NCI-H2171 treated with DMSO at 0.1 percent for 48 hours (cell line): ENCODE measurements around the gene SGSH.

Experiments used
- DNase-seq: peaks from one replicate; lab custom pipeline; 2025; lab: John Stamatoyannopoulos, UW

The SGSH gene

GRCh38 chr17:80220054-80220735 is at the start of gene SGSH, which contains the start of gene SLC26A11:
Gene SGSH (minus strand): TSS chr17:80220333. CDS start chr17:80220313, 20 bp downstream.
Gene SLC26A11 (plus strand): TSS chr17:80220427. CDS start chr17:80221561, 1,134 bp downstream.
- DNase-seq = peak; percentile 65

DNA sequence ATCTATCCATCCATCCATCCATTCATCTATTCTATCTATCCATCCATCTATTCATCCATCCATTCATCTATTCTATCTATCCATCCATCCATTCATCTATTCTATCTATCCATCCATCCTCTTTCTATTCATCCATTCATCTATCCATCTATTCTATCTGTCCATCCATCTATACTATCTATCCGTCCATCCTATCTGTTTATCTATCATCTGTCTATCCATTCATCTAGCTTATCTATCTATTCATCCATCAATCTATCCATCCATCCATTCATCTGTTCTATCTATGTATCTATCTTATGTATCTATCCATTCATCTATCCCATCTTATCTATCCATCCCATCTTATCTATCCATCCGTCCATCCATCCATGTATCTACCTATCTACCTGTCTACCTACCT is 49.3 kb upstream of the SGSH start:
- DNase-seq = no peak

DNA sequence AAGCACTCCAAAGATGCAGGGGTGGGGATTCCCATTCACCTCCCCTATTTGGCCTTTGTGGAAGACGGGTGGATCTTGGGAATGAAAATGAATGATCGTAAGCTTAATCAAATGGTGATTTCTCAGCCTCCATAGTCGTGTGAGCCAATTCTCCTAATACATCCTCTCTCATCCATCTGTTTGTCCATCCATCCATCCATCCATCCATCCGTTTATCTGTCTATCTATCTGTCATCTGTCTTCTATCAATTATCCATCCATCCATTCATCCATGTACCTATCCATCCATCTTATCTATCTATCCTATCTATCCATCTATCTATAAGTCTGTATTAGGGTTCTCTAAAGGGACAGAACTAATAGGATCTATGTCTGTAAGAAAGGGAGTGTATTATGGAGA is 48.3 kb upstream of the SGSH start:
- DNase-seq = no peak

DNA sequence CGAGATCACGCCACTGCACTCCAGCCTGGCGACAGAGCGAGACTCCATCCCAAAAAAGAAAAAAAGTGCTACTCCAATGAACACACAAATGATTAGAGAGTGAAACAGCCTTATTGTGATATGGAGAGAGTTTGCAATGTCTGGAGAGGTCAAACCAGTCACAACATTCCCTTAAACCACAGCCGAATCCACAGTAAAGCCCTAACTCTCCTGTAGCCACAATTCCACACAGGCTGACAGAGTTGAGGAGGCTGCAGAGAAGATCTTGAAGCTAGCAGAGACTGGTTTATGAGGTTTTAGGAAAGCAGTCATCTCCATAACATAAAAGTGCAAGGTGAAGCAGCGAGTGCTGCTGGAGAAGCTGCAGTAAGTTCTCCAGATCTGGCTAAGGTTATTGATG is 47.3 kb upstream of the SGSH start:
- DNase-seq = no peak

DNA sequence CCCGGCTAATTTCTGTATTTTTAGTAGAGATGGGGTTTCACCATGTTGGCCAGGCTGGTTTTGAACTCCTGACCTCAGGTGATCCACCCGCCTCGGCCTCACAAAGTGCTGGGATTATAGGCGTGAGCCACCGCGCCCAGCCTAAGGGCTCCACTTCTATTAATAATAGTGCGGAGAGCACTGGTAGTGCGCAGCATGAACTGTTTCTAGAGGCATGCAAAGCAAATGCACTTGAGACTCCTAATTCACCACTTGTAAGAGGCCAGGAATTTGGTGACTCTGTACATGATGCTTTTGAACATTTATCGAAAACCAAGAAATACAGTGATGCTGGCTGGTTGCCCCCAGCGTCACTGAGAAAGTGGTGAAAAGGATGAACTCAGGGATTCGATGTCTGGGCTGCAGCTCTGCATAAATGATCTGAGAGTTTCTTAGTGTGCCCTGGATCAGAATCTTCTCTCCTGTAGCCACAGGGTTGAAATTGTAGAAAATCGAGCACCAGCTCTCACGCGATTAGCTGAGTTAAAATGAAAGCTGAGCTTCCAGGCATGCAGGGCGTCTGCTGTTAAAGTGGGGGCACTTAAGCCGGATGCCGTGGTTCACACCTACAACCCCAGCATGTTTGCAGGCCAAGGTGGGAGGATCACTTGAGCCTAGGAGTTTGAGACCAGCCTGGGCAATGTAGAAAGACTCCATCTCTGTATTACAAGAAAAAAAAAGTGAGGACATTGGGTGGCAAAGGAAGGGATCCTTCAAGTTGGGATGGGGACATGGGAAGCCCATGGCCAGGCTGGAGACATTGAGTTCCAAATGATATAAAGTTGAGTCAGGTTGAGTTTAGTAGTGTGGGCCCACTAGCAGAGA is 45.3 kb upstream of the SGSH start:
- DNase-seq = no peak

DNA sequence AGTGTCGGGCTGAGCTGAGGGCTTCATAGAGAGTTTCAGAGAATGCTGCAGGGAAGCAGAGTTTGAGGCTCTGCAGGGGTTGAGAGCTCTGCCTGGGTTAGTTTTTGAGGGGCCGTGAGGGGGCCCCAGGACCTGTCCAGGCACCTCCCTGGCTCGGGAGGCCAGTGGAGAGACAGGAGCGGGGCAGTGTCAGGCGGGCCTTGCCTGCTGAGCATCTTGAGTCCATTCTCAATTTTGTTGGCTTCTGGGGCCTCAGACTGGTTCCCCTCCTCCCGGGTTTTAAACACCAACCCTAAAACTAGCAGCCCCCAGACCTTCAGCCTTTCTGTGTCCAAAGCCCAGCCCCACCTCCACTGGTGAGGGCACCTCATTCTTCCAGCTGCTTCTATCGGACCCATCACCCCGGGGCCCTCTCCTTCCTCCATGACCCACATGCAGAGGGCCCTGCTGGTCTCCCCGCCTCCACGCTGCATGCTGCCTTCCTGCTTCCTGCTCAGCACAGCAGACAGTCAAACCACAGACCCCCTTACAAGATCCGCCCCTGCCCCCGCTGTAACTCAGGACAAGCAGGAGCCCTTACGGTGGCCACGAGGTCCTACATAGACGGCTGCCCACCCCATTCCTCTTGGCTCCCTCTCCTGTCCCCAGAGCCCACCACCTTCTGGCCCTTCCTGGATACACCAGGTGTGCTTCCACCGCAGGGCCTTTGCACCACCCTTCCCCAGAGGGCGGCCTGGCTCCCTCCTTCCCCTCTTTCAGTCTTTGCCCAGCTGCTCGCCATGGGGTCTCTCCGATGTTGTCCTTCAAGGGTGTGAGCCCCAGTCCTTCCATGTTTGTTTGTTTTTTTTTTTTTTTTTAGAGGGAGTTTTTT is 44.3 kb upstream of the SGSH start:
- no peak for DNase-seq

GRCh38 chr17:80263253-80264204 is 43.4 kb upstream of the SGSH start:
- DNase-seq = peak; percentile 86

- no peak for DNase-seq
Observed at GRCh38 chr17:80262775-80263244, 42.7 kb upstream of the SGSH start.

GRCh38 chr17:80262291-80262690 is 42.2 kb upstream of the SGSH start:
- no peak for DNase-seq

DNA sequence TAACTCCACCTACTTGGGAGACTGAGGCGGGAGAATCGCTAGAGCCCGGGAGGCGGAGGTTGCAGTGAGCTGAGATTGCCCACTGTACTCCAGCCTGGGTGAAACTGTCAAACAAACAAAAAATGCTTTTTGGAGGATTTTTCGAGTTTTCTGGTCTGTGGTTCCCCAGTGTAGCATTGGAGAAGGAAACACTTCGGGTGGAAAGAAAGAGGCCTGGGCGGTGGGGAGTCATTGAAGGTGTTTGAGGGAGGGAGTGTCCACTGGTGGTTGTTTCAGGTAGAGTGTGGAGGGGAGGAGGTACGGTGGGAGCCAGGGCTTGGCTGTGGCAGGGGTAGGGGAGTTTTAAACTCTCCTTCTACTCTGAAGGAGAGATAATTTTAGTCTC is 41.8 kb upstream of the SGSH start:
- DNase-seq = no peak

DNA sequence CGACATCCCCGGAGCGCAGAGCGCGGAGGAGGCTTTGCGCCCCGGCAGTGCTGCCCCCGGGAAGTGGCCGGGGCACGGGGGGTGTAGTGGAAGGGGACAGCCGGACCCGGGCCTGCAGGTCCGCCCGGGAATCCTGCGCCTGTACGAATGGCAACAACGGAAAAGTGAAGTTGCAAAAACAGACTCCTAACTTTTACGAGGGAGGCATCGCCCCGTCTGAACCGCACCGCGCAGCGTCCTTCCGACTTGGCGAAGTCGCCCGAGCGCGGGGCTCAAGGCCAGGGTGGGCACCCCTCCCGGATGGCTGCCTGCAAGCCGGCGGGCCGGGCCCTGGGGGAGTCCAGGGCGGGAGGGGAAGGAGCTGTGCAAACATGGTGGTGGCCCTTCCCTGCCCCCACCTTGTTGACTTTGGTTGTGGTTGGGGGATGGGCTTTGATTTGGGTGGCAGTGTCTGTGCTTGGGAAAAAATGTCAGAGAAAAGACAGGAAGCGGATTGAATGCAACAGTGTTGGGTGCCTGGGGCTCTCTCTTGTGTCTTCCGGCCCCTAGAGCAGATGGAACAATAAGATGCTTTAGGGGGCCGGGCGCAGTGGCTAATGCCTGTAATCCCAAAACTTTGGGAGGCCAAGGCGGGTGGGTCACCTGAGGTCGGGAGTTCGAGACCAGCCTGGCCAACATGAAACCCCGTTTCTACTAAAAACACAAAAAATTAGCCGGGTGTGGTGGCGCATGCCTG is 41.2 kb upstream of the SGSH start:
- DNase-seq = peak; percentile 56

DNA sequence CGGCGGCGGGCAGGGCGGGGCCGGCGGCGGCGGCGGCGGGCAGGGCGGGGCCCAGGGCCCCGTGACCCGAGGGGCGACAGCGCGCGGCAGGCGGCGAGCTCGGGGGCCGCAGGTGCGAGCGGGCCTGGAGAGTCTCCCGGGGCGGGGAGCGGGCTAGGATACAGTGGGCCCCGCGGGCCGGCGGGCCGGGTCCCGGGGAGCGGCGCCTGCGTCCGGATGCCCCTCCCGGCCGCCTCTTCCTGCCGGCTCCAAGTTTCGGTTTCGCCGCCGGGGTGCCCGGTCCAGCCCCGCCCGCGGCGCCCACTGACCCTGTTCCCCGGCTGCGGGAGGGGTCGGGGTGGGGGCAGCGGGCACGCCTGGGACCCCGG is 40.6 kb upstream of the SGSH start, which contains the start of gene RNF213:
TSS of gene RNF213 (plus strand) at position 62 of the 368 bp plus-strand sequence. CDS start 2,830 bp downstream, outside the sequence.
- DNase-seq = peak; percentile 53

GRCh38 chr17:80260069-80260535 is 40.0 kb upstream of the SGSH start:
- DNase-seq = peak; percentile 26

DNA sequence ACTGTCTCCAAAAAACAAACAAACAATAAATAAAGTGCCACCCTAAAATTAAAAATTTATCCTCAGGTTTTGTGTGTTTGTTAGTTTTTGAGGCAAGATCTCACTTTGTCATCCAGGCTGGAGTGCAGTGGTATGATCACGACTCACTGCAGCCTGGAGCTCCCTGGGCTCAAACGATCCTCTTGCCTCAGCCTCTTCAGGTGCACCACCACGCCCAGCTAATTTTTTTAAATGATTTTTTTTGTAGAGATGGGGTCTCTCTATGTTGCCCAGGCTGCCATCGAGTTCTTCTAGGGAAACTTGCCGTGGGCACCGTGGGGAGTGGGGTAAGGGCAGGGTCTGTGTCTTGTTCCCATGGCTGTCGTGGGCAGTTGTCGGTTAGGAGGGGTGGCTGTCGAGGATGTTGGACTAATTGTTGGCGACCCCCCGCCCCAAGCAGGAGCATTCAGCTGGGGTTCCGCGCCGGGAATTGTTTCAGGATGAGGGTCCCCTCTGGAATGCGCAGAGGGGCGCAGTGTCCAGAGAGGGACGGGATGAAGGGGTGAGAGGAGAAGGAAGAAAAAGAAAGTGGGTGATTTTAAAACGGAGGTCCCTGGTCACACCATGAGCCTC is 39.4 kb upstream of the SGSH start:
- DNase-seq = no peak

- peak; percentile 37 for DNase-seq
Observed at GRCh38 chr17:80258296-80258695, 38.2 kb upstream of the SGSH start.

DNA sequence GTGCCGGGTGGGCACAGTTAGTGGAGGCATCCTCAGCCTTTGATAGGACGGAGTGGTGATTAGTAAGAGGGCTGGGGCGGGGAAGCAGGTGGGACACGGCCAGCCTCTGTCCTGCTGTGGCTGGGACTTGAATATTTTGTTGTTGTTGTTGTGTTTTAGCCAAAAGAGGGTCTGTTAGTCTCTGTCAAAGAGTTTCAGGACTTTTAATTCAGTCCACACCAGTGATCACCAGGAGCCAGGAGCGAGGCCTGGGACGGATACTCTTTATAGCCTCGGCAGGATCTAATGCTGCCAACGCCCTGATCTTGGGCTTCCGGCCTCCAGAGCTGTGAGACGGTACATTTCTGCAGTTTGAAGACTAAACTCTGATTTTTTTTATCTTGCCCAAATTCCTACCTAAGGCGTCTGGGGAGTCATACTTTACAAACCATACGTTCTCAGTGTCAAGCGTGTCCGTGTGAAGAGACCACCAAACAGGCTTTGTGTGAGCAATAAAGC is 37.6 kb upstream of the SGSH start:
- DNase-seq = no peak

DNA sequence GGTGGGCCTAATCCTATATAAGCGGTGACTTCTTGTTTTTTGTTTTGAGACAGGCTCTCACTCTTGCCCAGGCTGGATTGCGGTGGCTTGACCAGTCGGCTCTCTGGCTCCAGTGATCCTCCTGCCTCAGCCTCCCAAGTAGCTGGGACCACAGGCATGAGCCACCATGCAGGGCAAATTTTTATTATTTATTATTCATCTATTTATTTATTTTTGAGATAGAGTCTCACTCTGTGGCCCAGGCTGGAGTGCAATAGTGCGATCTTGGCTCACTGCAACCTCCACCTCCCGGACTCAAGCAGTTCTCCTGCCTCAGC is 35.9 kb upstream of the SGSH start:
- DNase-seq = no peak

DNA sequence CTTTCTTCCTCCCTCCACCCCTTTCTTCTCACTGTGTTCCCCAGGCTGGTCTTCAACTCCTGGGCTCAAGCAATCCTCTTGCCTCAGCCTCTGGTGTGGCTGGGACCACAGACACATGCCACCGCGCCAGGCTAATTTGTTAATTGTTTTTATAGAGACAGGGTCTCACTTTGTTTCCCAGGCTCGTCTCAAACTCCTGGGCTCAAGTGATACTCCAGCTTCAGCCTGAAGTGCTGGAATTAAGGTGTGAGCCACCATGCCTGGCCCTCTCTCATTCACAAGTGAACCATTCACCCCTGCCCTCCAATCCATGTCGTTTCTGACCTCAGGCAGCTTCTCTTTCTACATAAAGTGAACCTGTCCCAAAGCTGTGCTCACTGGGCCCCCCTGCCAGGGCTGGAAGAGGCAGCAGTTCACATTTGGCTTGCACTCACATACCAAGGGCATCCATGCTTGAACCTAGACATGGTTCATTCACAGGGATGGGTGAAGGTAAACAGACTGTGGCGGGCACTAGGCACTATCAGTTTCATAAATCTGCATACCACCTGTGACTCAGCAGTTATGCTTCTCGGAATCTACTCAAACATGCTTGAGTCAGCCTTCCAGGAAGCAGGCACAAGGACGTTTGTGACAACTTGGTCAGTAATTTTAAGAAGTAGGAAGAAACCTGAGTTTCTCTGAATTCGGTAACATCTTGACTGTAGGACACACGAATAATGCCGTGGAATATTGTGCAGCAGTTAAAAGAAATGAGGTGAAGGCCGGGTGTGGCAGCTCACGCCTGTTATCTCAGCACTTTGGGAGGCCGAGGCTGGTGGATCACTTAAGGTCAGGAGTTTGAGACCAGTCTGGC is 34.5 kb upstream of the SGSH start:
- DNase-seq = peak; percentile 77
